HG03175 (cell line): ENCODE data around the gene CCDC102B.
"Not testable (repeated sequence)": the region's sequence is repeated elsewhere in the genome, so short reads cannot be mapped to it uniquely, and the experiment has no call there.

ENCODE experiments used
- ATAC-seq: cut with Tn5 transposase; IDR thresholded peaks from one replicate; pipeline ENCODE4 v1.9.1; 2021; ENCODE audit warnings: mild to moderate bottlenecking, moderate library complexity; ENCODE audit not compliant: unreplicated experiment

CCDC102B gene

GRCh38 chr18:68826121-68826520 lies 28.2 kb downstream of the CCDC102B start:
- no peak for ATAC-seq

GRCh38 chr18:68830256-68831045 lies 32.6 kb downstream of the CCDC102B start:
- ATAC-seq, result no peak

GRCh38 chr18:68833756-68834155 lies 35.9 kb downstream of the CCDC102B start:
- no peak for ATAC-seq

- ATAC-seq, result no peak
Measured at GRCh38 chr18:68837665-68838451, 40.0 kb downstream of the CCDC102B start.

- ATAC-seq, result no peak
Measured at GRCh38 chr18:68839701-68840100, 41.8 kb downstream of the CCDC102B start.

- no peak for ATAC-seq
Measured at GRCh38 chr18:68840554-68841263, 42.8 kb downstream of the CCDC102B start.

GRCh38 chr18:68841301-68841700 lies 43.4 kb downstream of the CCDC102B start:
- no peak for ATAC-seq

GRCh38 chr18:68842951-68843350 lies 45.1 kb downstream of the CCDC102B start:
- ATAC-seq, result no peak

GRCh38 chr18:68843473-68844089 lies 45.7 kb downstream of the CCDC102B start:
- ATAC-seq, result no peak

- peak; percentile 46 for ATAC-seq
Measured at GRCh38 chr18:68847219-68847837, 49.4 kb downstream of the CCDC102B start.

- no peak for ATAC-seq
Measured at GRCh38 chr18:68848242-68848641, 50.4 kb downstream of the CCDC102B start.

- ATAC-seq, result no peak
Measured at GRCh38 chr18:68854786-68855391, 57.0 kb downstream of the CCDC102B start.

GRCh38 chr18:68855491-68855890 lies 57.6 kb downstream of the CCDC102B start:
- ATAC-seq, result no peak

GRCh38 chr18:68861365-68861764 lies 63.5 kb downstream of the CCDC102B start:
- no peak for ATAC-seq

GRCh38 chr18:68865021-68865420 lies 67.1 kb downstream of the CCDC102B start:
- ATAC-seq, result no peak

GRCh38 chr18:68865503-68865902 lies 67.6 kb downstream of the CCDC102B start:
- ATAC-seq, result no peak

GRCh38 chr18:68873003-68873402 lies 75.1 kb downstream of the CCDC102B start:
- ATAC-seq, result no peak

- ATAC-seq, result no peak
Measured at GRCh38 chr18:68874361-68874760, 76.5 kb downstream of the CCDC102B start.

- ATAC-seq, result not testable (repeated sequence)
Measured at GRCh38 chr18:68879947-68880346, 82.1 kb downstream of the CCDC102B start.

GRCh38 chr18:68887410-68887809 lies 89.5 kb downstream of the CCDC102B start:
- ATAC-seq, result no peak
